Sigmoid colon (tissue), 7 donors: ENCODE data around the gene SNCB. TPM values are rescaled to one million over a fixed set of nuclear protein-coding genes. Genes with fewer than 3 reads are reported as not detected.

ENCODE experiments used
- DNase-seq: peaks from one replicate; pipeline ENCODE4 v3.0.0-alpha.2; 2019
- H3K27ac ChIP-seq, 4 donors: fragments of 200-600 bp; sonication (generic); one replicate each; pipeline ENCODE4 v1.5.1; 2016 to 2019; ENCODE audit warnings: mild to moderate bottlenecking in 1 of 4
- H3K27me3 ChIP-seq, 3 donors: fragments of 200-600 bp; sonication (generic); one replicate each; pipeline ENCODE4 v1.5.1; 2019; ENCODE audit warnings: mild to moderate bottlenecking in 1 of 3
- H3K36me3 ChIP-seq, 4 donors: fragments of 200-600 bp; sonication (generic); one replicate each; pipeline ENCODE4 v1.5.1; 2016 to 2019
- H3K4me1 ChIP-seq, 4 donors: fragments of 200-600 bp; sonication (generic); one replicate each; pipeline ENCODE4 v1.5.1; 2017 to 2019
- H3K4me3 ChIP-seq, 4 donors: fragments of 200-600 bp; sonication (generic); one replicate each; pipeline ENCODE4 v1.5.1; 2017 to 2019; ENCODE audit warnings: mild to moderate bottlenecking in 2 of 4, moderate library complexity in 1 of 4
- H3K9me3 ChIP-seq, 4 donors: fragments of 200-600 bp in 3 of 4; sonication (generic) in 3 of 4; one replicate each; pipeline versions ENCODE4 v1.5.1 to v1.6.1; 2013 to 2019
- EP300 ChIP-seq, 4 donors: sonication (generic); formaldehyde crosslinking; IDR thresholded peaks; one replicate each; pipeline ENCODE4 v1.6.1; 2017; ENCODE audit warnings: antibody characterized with exemption in 4 of 4
- POLR2A ChIP-seq, 2 donors: fragments of 450-650 bp; IDR thresholded peaks; one replicate each; pipeline ENCODE4 v1.6.1; 2016; ENCODE audit warnings: antibody characterized with exemption in 2 of 2, mild to moderate bottlenecking in 2 of 2, moderate library complexity in 2 of 2
- POLR2AphosphoS5 ChIP-seq, 4 donors: sonication (generic); formaldehyde crosslinking; IDR thresholded peaks; one replicate each; pipeline ENCODE4 v1.6.1; 2017; ENCODE audit warnings: antibody characterized with exemption in 4 of 4
- WGBS, 2 donors: extraction: QIAGEN DNeasy Blood & Tissue Kit; methylation state at CpG; one replicate each; pipeline ENCODE4 v1.1.7; 2013; 5-methylcytosine and 5-hydroxymethylcytosine counted together
- intact Hi-C: fragments of 100-400 bp; cut with DNase I; formaldehyde crosslinking; loops from one replicate; pipeline ENCODE4 v1.15.1; 2023
- polyA plus RNA-seq, 3 donors: library from polyadenylated mRNA; stranded (reverse); fragments of 200-250 nt; gene quantifications; one replicate each; pipeline ENCODE4 v1.2.3, GENCODE V29; 2013
- total RNA-seq, 4 donors: library from RNA; depleted of rRNA; stranded (reverse); fragments of >200 nt; gene quantifications; one replicate each; pipeline ENCODE4 v1.1.0, GENCODE V29; 2016
- TF ChIP-seq, protein P1 (sequence below), 4 experiments: fragments of 450-650 bp in 3 of 4; fragments of 200-600 bp in 1 of 4; IDR thresholded peaks; one replicate each; pipeline ENCODE4 v1.5.1; 2016 to 2019; ENCODE audit warnings: antibody characterized with exemption in 4 of 4, mild to moderate bottlenecking in 3 of 4, moderate library complexity in 2 of 4
- donor health status: healthy with polysubstance abuse.
- donor health status: Bipolar disorder and iron deficiency.
- donor health status: healthy.

The SNCB gene
- total and polyA plus RNA-seq, 7 donors: 0.23 to 2.2 TPM; not detected in 5

DNA sequence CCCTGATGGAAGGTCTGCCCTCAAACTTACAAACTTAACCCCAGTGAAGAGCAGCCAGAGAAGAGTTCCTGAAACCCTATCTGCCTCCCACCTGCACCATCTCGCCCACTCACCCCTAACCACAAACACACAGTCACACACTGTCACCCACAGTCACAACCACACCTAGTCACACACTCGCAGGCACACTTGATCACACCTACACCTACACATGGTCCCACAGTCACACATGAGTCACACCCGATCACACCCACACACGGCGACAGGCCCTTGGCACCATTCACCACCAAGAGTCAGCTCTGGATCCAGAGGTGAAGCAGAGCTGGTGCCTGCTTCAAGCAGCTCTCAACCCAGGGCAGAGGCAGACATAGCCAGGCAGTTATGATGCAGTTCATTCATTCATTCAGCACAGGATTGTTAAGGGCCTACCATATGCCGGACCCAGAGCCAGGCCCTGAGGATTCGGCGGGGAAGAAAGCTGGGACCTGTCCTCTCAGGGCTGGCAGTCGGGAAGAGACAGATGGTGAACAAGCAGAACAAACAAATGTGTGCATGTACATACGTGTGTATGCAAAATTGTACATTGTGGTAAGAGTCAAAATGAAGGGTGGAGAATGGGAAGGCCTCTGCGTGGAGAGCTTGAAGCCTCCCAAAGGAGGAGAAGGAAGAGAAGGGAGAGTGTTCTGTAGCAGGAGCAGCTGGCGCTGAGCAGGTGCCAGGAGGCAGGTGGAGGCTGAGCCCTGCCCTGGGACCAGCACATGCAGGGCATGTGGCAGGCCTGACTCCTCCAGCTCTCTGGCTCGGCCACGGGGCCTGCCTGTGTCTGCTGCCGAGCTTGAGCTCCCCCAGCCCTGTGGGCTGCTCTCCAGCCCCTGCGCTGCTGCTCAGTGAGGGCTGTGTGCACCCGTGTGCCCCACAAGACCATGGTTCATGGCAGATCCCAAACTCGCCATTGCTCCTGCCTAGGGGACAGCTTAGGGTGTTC lies 23.4 kb upstream of the SNCB start:
- WGBS, 2 donors: 78 to 79% methylated on average over 18 of the region's 18 CpGs
- peaks cover 0 to 45% (median 5%) of the 10 kb centered on the region in 4 donors for H3K36me3 ChIP-seq
- no peak overlapping the region for H3K4me3 ChIP-seq
- H3K9me3 ChIP-seq: no peaks in the 10 kb centered on the region
- H3K4me1 ChIP-seq: peaks cover 0 to 10% (median 4%) of the 10 kb centered on the region in 4 donors
- no peak overlapping the region for H3K27ac ChIP-seq
- no peak for DNase-seq
- TF ChIP-seq POLR2A (IDR thresholded peaks at IDR 0.05): no peak
- no peak for TF ChIP-seq POLR2AphosphoS5 (IDR thresholded peaks at IDR 0.05)
- TF ChIP-seq, protein P1, sequence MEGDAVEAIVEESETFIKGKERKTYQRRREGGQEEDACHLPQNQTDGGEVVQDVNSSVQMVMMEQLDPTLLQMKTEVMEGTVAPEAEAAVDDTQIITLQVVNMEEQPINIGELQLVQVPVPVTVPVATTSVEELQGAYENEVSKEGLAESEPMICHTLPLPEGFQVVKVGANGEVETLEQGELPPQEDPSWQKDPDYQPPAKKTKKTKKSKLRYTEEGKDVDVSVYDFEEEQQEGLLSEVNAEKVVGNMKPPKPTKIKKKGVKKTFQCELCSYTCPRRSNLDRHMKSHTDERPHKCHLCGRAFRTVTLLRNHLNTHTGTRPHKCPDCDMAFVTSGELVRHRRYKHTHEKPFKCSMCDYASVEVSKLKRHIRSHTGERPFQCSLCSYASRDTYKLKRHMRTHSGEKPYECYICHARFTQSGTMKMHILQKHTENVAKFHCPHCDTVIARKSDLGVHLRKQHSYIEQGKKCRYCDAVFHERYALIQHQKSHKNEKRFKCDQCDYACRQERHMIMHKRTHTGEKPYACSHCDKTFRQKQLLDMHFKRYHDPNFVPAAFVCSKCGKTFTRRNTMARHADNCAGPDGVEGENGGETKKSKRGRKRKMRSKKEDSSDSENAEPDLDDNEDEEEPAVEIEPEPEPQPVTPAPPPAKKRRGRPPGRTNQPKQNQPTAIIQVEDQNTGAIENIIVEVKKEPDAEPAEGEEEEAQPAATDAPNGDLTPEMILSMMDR (IDR thresholded peaks at IDR 0.05): no peak
- no peak for TF ChIP-seq EP300 (IDR thresholded peaks at IDR 0.05)
- intact Hi-C loops: no loop called here
- H3K27me3 ChIP-seq: no peaks in the 10 kb centered on the region

DNA sequence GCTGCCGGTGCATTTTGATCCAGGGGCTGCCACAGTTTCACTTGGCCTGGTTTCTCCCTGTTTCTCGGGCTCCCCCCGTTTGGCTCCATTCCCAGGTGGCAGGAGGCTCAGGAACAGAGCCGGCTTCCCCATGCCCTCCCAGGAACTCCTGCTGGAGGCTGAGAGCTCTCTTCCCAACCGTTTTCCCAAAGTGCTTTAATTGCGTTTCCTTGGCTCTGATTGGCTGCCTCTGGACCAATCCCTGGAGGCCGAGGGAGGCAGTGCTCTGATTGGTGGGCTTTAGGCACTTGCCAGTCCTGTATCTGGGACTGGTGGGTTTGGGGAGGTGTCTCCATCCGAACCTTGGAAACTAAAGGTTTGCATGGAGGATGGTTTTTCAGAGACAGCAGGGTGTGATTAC lies 21.8 kb upstream of the SNCB start:
- DNase-seq: no peak

DNA sequence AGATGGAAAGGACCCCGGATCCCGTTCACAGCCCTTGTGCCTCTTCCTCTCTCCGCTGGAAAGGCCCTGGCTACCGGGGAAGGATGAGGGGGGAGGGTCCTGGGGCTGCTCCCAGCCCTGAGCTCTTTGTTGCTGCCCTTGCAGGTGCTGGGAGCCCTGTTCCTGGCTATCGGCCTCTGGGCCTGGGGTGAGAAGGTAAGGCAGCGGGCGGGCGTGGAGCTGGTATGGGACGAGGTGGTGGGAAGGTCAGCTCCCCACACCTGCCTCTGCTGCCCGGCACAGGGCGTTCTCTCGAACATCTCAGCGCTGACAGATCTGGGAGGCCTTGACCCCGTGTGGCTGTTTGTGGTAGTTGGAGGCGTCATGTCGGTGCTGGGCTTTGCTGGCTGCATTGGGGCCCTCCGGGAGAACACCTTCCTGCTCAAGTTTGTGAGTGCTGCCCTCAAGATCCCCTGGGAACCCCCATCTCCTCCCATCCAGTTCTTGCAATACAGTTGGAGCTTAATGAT lies 21.2 kb upstream of the SNCB start:
- intact Hi-C loops: no loop called here
- no peaks in the 10 kb centered on the region for H3K27me3 ChIP-seq
- TF ChIP-seq POLR2AphosphoS5 (IDR thresholded peaks at IDR 0.05) (no peak), POLR2A (IDR thresholded peaks at IDR 0.05) (no peak), EP300 (IDR thresholded peaks at IDR 0.05) (no peak)
- TF ChIP-seq, protein P1 (IDR thresholded peaks at IDR 0.05): no peak
- no peak for DNase-seq
- no peak overlapping the region for H3K4me3 ChIP-seq
- H3K36me3 ChIP-seq: peaks cover 0 to 32% (median 5%) of the 10 kb centered on the region in 4 donors
- 91 to 94% methylated on average over 17 of the region's 17 CpGs for WGBS, 2 donors
- H3K27ac ChIP-seq: no peak overlapping the region
- H3K9me3 ChIP-seq: no peaks in the 10 kb centered on the region
- peaks cover 0 to 20% (median 17%) of the 10 kb centered on the region in 4 donors for H3K4me1 ChIP-seq

More for the DNA sequence above, 21.8 kb upstream of the SNCB start:
- no peak for TF ChIP-seq EP300 (IDR thresholded peaks at IDR 0.05)
- TF ChIP-seq, protein P1 (IDR thresholded peaks at IDR 0.05): no peak
- TF ChIP-seq POLR2AphosphoS5 (IDR thresholded peaks at IDR 0.05): no peak
- TF ChIP-seq POLR2A (IDR thresholded peaks at IDR 0.05): no peak
- Histone ChIP-seq H3K27me3 (no peaks in the 10 kb centered on the region), H3K4me1 (peaks cover 0 to 16% (median 13%) of the 10 kb centered on the region in 4 donors), H3K36me3 (peaks cover 0 to 38% (median 5%) of the 10 kb centered on the region in 4 donors), H3K9me3 (no peaks in the 10 kb centered on the region), H3K27ac (no peak overlapping the region), H3K4me3 (no peak overlapping the region)
- intact Hi-C loops: no loop called here
- 84% methylated on average over 8 of the region's 8 CpGs for WGBS, 2 donors

DNA sequence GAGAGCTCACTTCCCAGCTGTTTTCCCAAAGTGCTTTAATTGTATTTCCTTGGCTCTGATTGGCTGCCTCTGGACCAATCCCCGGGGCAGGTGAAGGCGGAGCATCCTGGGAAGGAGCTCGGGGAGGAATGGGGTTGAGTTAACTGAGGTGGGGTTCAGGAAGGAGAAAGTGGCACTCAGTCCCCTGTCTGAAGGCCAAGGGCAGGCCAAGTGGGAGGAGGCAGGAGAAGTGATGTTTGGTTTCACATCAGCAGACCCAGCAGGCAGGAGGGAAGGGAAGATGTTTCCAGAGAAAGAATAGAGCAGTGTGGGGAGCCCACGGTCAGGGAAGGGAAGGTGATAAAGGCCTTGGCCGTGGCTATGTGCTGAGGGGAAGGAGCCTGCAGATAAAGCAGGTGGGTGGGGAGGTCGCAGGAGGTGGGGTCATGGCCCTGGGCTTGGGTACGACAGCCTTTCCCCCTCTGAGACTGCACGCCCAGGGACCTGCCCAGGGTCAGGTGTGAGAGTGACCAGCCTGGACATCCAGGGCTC lies 20.1 kb upstream of the SNCB start:
- Histone ChIP-seq H3K9me3 (no peaks in the 10 kb centered on the region), H3K36me3 (peaks cover 0 to 27% (median 5%) of the 10 kb centered on the region in 4 donors), H3K27me3 (no peaks in the 10 kb centered on the region), H3K4me3 (no peak overlapping the region), H3K4me1 (peaks cover 0 to 22% (median 20%) of the 10 kb centered on the region in 4 donors), H3K27ac (no peak overlapping the region)
- DNase-seq: no peak
- intact Hi-C loops: no loop called here
- TF ChIP-seq EP300 (IDR thresholded peaks at IDR 0.05) (no peak), POLR2A (IDR thresholded peaks at IDR 0.05) (no peak)
- TF ChIP-seq, protein P1 (IDR thresholded peaks at IDR 0.05): no peak
- WGBS, 2 donors: 79 to 80% methylated on average over 8 of the region's 8 CpGs
